ENCODE data around the gene IFNAR2.

DNA sequence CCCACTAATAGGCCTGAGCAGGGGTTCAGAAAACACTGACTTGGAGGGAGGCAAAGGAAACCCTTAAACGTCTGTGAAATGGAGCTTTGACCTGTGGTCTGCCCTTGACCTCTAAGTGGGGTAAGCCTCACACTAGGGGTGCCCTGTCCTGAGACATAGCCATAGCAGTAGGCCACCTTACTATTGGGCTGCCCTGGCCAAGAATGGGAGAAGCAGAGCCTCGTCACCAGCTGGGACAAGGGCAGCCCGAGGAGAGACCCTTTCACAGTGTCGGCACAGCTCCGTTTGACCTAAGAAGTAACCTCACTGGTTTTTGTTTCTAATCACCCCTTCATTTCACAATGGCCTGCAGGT, 26.4 kb upstream of the IFNAR2 start:
- no peak for TF ChIP-seq TCF7L2 (IDR thresholded peaks at IDR 0.05; ENCODE audit: borderline replicate concordance, extremely low read depth, insufficient read depth, insufficient read length)
- TF ChIP-seq, protein P1, sequence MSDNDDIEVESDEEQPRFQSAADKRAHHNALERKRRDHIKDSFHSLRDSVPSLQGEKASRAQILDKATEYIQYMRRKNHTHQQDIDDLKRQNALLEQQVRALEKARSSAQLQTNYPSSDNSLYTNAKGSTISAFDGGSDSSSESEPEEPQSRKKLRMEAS (IDR thresholded peaks at IDR 0.05), result no peak
- TF ChIP-seq POLR2A (IDR thresholded peaks at IDR 0.05; ENCODE audit: borderline replicate concordance, extremely low read depth, insufficient read depth, insufficient read length), result no peak
- no peak for TF ChIP-seq CTCF (IDR thresholded peaks at IDR 0.05 in 2 of 3, conservative IDR thresholded peaks at IDR 0.05 in 1 of 3; ENCODE audit: borderline replicate concordance in 1 of 3, insufficient read depth in 1 of 3, low read depth in 2 of 3, low read length in 2 of 3)
- no peak for TF ChIP-seq CEBPB (IDR thresholded peaks at IDR 0.05; ENCODE audit: low read depth)
- TF ChIP-seq EZH2 (IDR thresholded peaks at IDR 0.05), result no peak
- TF ChIP-seq, protein P2, sequence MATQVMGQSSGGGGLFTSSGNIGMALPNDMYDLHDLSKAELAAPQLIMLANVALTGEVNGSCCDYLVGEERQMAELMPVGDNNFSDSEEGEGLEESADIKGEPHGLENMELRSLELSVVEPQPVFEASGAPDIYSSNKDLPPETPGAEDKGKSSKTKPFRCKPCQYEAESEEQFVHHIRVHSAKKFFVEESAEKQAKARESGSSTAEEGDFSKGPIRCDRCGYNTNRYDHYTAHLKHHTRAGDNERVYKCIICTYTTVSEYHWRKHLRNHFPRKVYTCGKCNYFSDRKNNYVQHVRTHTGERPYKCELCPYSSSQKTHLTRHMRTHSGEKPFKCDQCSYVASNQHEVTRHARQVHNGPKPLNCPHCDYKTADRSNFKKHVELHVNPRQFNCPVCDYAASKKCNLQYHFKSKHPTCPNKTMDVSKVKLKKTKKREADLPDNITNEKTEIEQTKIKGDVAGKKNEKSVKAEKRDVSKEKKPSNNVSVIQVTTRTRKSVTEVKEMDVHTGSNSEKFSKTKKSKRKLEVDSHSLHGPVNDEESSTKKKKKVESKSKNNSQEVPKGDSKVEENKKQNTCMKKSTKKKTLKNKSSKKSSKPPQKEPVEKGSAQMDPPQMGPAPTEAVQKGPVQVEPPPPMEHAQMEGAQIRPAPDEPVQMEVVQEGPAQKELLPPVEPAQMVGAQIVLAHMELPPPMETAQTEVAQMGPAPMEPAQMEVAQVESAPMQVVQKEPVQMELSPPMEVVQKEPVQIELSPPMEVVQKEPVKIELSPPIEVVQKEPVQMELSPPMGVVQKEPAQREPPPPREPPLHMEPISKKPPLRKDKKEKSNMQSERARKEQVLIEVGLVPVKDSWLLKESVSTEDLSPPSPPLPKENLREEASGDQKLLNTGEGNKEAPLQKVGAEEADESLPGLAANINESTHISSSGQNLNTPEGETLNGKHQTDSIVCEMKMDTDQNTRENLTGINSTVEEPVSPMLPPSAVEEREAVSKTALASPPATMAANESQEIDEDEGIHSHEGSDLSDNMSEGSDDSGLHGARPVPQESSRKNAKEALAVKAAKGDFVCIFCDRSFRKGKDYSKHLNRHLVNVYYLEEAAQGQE (IDR thresholded peaks at IDR 0.05; ENCODE audit: low read depth), result no peak
- no peak for TF ChIP-seq EZH2phosphoT487 (IDR thresholded peaks at IDR 0.05; ENCODE audit: borderline replicate concordance)
- TF ChIP-seq RAD21 (IDR thresholded peaks at IDR 0.05; ENCODE audit: low read depth), result no peak
- no peak for TF ChIP-seq ZFX (IDR thresholded peaks at IDR 0.05)
- TF ChIP-seq POLR2AphosphoS5 (IDR thresholded peaks at IDR 0.05; ENCODE audit: low read depth, low read length), result no peak
- TF ChIP-seq JUND (IDR thresholded peaks at IDR 0.05), result no peak
